Measurements from ENCODE around the gene POC1A. TPM values are rescaled to one million over a fixed set of nuclear protein-coding genes. Genes with fewer than 3 reads are reported as not detected.

Gene POC1A
- total and polyA plus RNA-seq, 9 of the 15 experiments (the other 6 are each of a cell fraction or from before 2014, with no cell fraction given), result 7.2 to 17.5 (median 12.1) TPM

GRCh38 chr3:52080830-52081719, 73.1 kb downstream of the POC1A start (continued):
- TF ChIP-seq ARID3B (CRISPR knock-in tag; IDR thresholded peaks at IDR 0.05; ENCODE audit: borderline replicate concordance) (no peak), RNF2 (IDR thresholded peaks at IDR 0.05) (no peak), ZNF592 (IDR thresholded peaks at IDR 0.05) (peak; percentile 66), TCFL5 (CRISPR knock-in tag; conservative IDR thresholded peaks at IDR 0.05) (no peak), ZNF79 (CRISPR knock-in tag; IDR thresholded peaks at IDR 0.05; ENCODE audit: low read depth) (no peak), MNT (conservative IDR thresholded peaks at IDR 0.05) (peak in 1 of 2 experiments; percentile 44; a peak in 1 of 4 replicates), HINFP (tag; conservative IDR thresholded peaks at IDR 0.05; ENCODE audit: low read depth) (no peak), NCOR1 (IDR thresholded peaks at IDR 0.05) (peak; percentile 66), TCF7 (IDR thresholded peaks at IDR 0.05; ENCODE audit: borderline replicate concordance) (peak; percentile 90), KDM1A (IDR thresholded peaks at IDR 0.05) (peak; percentile 74 to 79), RUNX1 (IDR thresholded peaks at IDR 0.05; ENCODE audit: low read depth) (no peak), MAFK (IDR thresholded peaks at IDR 0.05; ENCODE audit: low read length) (no peak), MTA2 (IDR thresholded peaks at IDR 0.05; ENCODE audit: low read depth) (peak; percentile 42; the same call in 1 of the 2 replicates), SPI1 (IDR thresholded peaks at IDR 0.05; ENCODE audit: borderline replicate concordance, low read depth, low read length) (no peak), SMARCA4 (IDR thresholded peaks at IDR 0.05) (peak; percentile 44; the same call in 1 of the 2 replicates), SMARCB1 (IDR thresholded peaks at IDR 0.05; ENCODE audit: insufficient read length, low read depth) (no peak), FOXA3 (CRISPR knock-in tag; conservative IDR thresholded peaks at IDR 0.05 in 1 of 2, IDR thresholded peaks at IDR 0.05 in 1 of 2) (peak; percentile 16 to 81; a peak in 1 of 4 replicates), PHF8 (IDR thresholded peaks at IDR 0.05; ENCODE audit: borderline replicate concordance, low read length) (no peak)

Measured in K562 (cell line).